ENCODE measurements around the gene FOXR1. TPM values are rescaled to one million over a fixed set of nuclear protein-coding genes. Genes with fewer than 3 reads are reported as not detected.

FOXR1 gene
- total RNA-seq, 1 donor, result not detected

GRCh38 chr11:118997627-118998387 lies 26.2 kb downstream of the FOXR1 start, which contains the start of gene CENATAC:
TSS of gene CENATAC (plus strand) at chr11:118998138. CDS start at chr11:118998198, 60 bp downstream.
- no peaks in the 10 kb centered on the region for H3K27me3 ChIP-seq (ENCODE audit: insufficient read depth, low read length)
- no peak for TF ChIP-seq CTCF (IDR thresholded peaks at IDR 0.05; ENCODE audit: extremely low read depth, low read depth, low read length)
- H3K79me2 ChIP-seq (ENCODE audit: insufficient read depth, low read length), result peaks cover 22% of the 10 kb centered on the region
- H3K4me3 ChIP-seq (ENCODE audit: insufficient read depth, low read length), result peak within 1 kb of the TSS; percentile 90
- H2AFZ ChIP-seq (ENCODE audit: low read length), result peak within 1 kb of the TSS; percentile 99
- no peaks in the 10 kb centered on the region for H4K20me1 ChIP-seq (ENCODE audit: insufficient read depth, low read length)
- H3K36me3 ChIP-seq (ENCODE audit: insufficient read depth, low read length), result peaks cover 14% of the 10 kb centered on the region
- DNase-seq (ENCODE audit: insufficient read length, low spot score, missing footprints), result peak; percentile 100
- peaks cover 33% of the 10 kb centered on the region for H3K4me1 ChIP-seq (ENCODE audit: insufficient read depth, low read length)
- H3K9me3 ChIP-seq (ENCODE audit: low read depth, low read length), result no peaks in the 10 kb centered on the region
- peak within 1 kb of the TSS; percentile 77 for H3K27ac ChIP-seq (ENCODE audit: low read depth, low read length)
- H3K4me2 ChIP-seq (ENCODE audit: insufficient read depth, low read length), result peak within 1 kb of the TSS; percentile 99

GRCh38 chr11:118998388-118998717 lies 26.8 kb downstream of the FOXR1 start:
- Histone ChIP-seq H2AFZ (ENCODE audit: low read length) (peak overlapping the region; percentile 99), H3K4me3 (ENCODE audit: insufficient read depth, low read length) (peak overlapping the region; percentile 90), H3K27ac (ENCODE audit: low read depth, low read length) (peak overlapping the region; percentile 77), H3K79me2 (ENCODE audit: insufficient read depth, low read length) (peaks cover 22% of the 10 kb centered on the region), H3K4me2 (ENCODE audit: insufficient read depth, low read length) (peak overlapping the region; percentile 99), H3K27me3 (ENCODE audit: insufficient read depth, low read length) (no peaks in the 10 kb centered on the region), H3K4me1 (ENCODE audit: insufficient read depth, low read length) (peaks cover 33% of the 10 kb centered on the region), H4K20me1 (ENCODE audit: insufficient read depth, low read length) (no peaks in the 10 kb centered on the region), H3K9me3 (ENCODE audit: low read depth, low read length) (no peaks in the 10 kb centered on the region), H3K36me3 (ENCODE audit: insufficient read depth, low read length) (peaks cover 19% of the 10 kb centered on the region)
- TF ChIP-seq CTCF (IDR thresholded peaks at IDR 0.05; ENCODE audit: extremely low read depth, low read depth, low read length), result no peak
- no peak for DNase-seq (ENCODE audit: insufficient read length, low spot score, missing footprints)

GRCh38 chr11:118998822-118999221 lies 27.3 kb downstream of the FOXR1 start:
- H3K4me3 ChIP-seq (ENCODE audit: insufficient read depth, low read length), result peak overlapping the region; percentile 90
- H3K4me2 ChIP-seq (ENCODE audit: insufficient read depth, low read length), result peak overlapping the region; percentile 99
- no peaks in the 10 kb centered on the region for H4K20me1 ChIP-seq (ENCODE audit: insufficient read depth, low read length)
- DNase-seq (ENCODE audit: insufficient read length, low spot score, missing footprints), result peak; percentile 72
- peaks cover 33% of the 10 kb centered on the region for H3K4me1 ChIP-seq (ENCODE audit: insufficient read depth, low read length)
- peaks cover 22% of the 10 kb centered on the region for H3K79me2 ChIP-seq (ENCODE audit: insufficient read depth, low read length)
- peak overlapping the region; percentile 77 for H3K27ac ChIP-seq (ENCODE audit: low read depth, low read length)
- no peak for TF ChIP-seq CTCF (IDR thresholded peaks at IDR 0.05; ENCODE audit: extremely low read depth, low read depth, low read length)
- H3K36me3 ChIP-seq (ENCODE audit: insufficient read depth, low read length), result peaks cover 20% of the 10 kb centered on the region
- peak overlapping the region; percentile 99 for H2AFZ ChIP-seq (ENCODE audit: low read length)
- H3K27me3 ChIP-seq (ENCODE audit: insufficient read depth, low read length), result no peaks in the 10 kb centered on the region
- no peaks in the 10 kb centered on the region for H3K9me3 ChIP-seq (ENCODE audit: low read depth, low read length)

- Histone ChIP-seq H3K4me1 (ENCODE audit: insufficient read depth, low read length) (peaks cover 33% of the 10 kb centered on the region), H2AFZ (ENCODE audit: low read length) (no peak overlapping the region), H3K27ac (ENCODE audit: low read depth, low read length) (no peak overlapping the region), H3K27me3 (ENCODE audit: insufficient read depth, low read length) (no peaks in the 10 kb centered on the region), H3K9me3 (ENCODE audit: low read depth, low read length) (no peaks in the 10 kb centered on the region), H3K4me3 (ENCODE audit: insufficient read depth, low read length) (no peak overlapping the region), H3K36me3 (ENCODE audit: insufficient read depth, low read length) (peaks cover 32% of the 10 kb centered on the region), H3K4me2 (ENCODE audit: insufficient read depth, low read length) (no peak overlapping the region), H3K79me2 (ENCODE audit: insufficient read depth, low read length) (peaks cover 22% of the 10 kb centered on the region), H4K20me1 (ENCODE audit: insufficient read depth, low read length) (no peaks in the 10 kb centered on the region)
- TF ChIP-seq CTCF (IDR thresholded peaks at IDR 0.05; ENCODE audit: extremely low read depth, low read depth, low read length), result no peak
- no peak for DNase-seq (ENCODE audit: insufficient read length, low spot score, missing footprints)
Observed at GRCh38 chr11:119000906-119001305, 29.3 kb downstream of the FOXR1 start.

Measured in osteoblast (primary cell).